Measurements from ENCODE around the gene IFI6.

IFI6 gene

DNA sequence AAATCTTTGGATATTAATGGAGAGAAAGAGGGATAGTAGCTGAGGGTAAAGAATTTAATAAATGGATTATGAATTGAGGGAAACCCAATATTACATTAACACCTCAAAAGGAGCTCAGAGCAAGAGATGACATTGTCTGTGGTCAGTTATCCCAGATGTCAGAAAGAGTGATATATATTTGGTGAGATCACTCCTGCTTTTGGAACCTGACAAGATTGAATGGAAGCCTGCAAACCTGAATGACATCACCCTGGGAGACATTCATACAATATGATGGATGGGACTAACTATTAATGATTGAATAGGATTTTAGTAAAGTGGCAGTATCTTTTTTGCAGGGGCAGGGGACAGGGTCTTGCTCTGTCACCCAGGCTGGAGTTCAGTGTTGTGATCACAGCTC is 6.8 kb upstream of the IFI6 start:
- H4K20me1 ChIP-seq (ENCODE audit: control insufficient read depth, insufficient read depth, low read depth, low read length), result no peaks in the 10 kb centered on the region
- no peaks in the 10 kb centered on the region for H3K4me1 ChIP-seq (ENCODE audit: control insufficient read depth, low read length)
- H3K4me2 ChIP-seq (ENCODE audit: low read length), result no peak overlapping the region
- H3K36me3 ChIP-seq (ENCODE audit: control insufficient read depth, low read length), result no peaks in the 10 kb centered on the region
- H3K9me2 ChIP-seq (replicated peaks; ENCODE audit: control insufficient read depth, low read length), result no peaks in the 10 kb centered on the region
- no peak overlapping the region for H3K4me3 ChIP-seq (ENCODE audit: low read length)
- no peak overlapping the region for H3K27ac ChIP-seq (ENCODE audit: low read depth, low read length)
- TF ChIP-seq, protein P1, sequence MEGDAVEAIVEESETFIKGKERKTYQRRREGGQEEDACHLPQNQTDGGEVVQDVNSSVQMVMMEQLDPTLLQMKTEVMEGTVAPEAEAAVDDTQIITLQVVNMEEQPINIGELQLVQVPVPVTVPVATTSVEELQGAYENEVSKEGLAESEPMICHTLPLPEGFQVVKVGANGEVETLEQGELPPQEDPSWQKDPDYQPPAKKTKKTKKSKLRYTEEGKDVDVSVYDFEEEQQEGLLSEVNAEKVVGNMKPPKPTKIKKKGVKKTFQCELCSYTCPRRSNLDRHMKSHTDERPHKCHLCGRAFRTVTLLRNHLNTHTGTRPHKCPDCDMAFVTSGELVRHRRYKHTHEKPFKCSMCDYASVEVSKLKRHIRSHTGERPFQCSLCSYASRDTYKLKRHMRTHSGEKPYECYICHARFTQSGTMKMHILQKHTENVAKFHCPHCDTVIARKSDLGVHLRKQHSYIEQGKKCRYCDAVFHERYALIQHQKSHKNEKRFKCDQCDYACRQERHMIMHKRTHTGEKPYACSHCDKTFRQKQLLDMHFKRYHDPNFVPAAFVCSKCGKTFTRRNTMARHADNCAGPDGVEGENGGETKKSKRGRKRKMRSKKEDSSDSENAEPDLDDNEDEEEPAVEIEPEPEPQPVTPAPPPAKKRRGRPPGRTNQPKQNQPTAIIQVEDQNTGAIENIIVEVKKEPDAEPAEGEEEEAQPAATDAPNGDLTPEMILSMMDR (IDR thresholded peaks at IDR 0.05; ENCODE audit: low read depth, low read length, poor library complexity, severe bottlenecking), result no peak
- TF ChIP-seq EZH2phosphoT487 (IDR thresholded peaks at IDR 0.05; ENCODE audit: borderline replicate concordance, low read length), result no peak
- H3K27me3 ChIP-seq (ENCODE audit: control insufficient read depth, low read length), result no peaks in the 10 kb centered on the region
- H3K79me2 ChIP-seq (ENCODE audit: control insufficient read depth, low read length), result no peaks in the 10 kb centered on the region
- H3K9me3 ChIP-seq (ENCODE audit: control insufficient read depth, insufficient read depth, low read length), result peaks cover 21% of the 10 kb centered on the region
- no peaks in the 10 kb centered on the region for H3F3A ChIP-seq (ENCODE audit: control insufficient read depth, insufficient read depth)

DNA sequence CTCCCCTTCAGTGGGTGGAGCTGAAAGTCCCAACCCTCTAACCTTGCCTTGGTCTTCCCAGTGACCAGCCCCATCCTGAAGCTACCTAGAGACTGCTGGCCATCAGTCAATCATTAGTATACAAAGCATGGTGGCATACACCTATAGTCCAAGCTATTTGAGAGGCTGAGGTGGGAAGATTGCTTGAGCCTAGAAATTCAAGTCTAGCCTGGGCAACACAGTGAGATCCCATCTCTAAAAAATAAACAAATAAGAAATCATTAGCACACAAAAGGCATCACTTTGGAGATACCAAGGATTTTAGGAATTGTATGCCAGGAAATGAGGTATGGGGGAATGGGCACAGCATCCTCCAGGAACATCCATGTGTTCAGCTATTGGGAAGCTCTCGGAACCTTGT is 4.4 kb upstream of the IFI6 start:
- peaks cover 11% of the 10 kb centered on the region for H3K9me3 ChIP-seq (ENCODE audit: control insufficient read depth, insufficient read depth, low read length)
- no peak overlapping the region for H3K4me3 ChIP-seq (ENCODE audit: low read length)
- no peak overlapping the region for H3K27ac ChIP-seq (ENCODE audit: low read depth, low read length)
- no peaks in the 10 kb centered on the region for H3K27me3 ChIP-seq (ENCODE audit: control insufficient read depth, low read length)
- no peaks in the 10 kb centered on the region for H3K79me2 ChIP-seq (ENCODE audit: control insufficient read depth, low read length)
- peaks cover 14% of the 10 kb centered on the region for H3K4me1 ChIP-seq (ENCODE audit: control insufficient read depth, low read length)
- H3K4me2 ChIP-seq (ENCODE audit: low read length), result no peak overlapping the region
- no peaks in the 10 kb centered on the region for H4K20me1 ChIP-seq (ENCODE audit: control insufficient read depth, insufficient read depth, low read depth, low read length)
- no peaks in the 10 kb centered on the region for H3K36me3 ChIP-seq (ENCODE audit: control insufficient read depth, low read length)
- H3F3A ChIP-seq (ENCODE audit: control insufficient read depth, insufficient read depth), result no peaks in the 10 kb centered on the region
- TF ChIP-seq EZH2phosphoT487 (IDR thresholded peaks at IDR 0.05; ENCODE audit: borderline replicate concordance, low read length), result no peak
- TF ChIP-seq, protein P1 (IDR thresholded peaks at IDR 0.05; ENCODE audit: low read depth, low read length, poor library complexity, severe bottlenecking), result no peak
- no peaks in the 10 kb centered on the region for H3K9me2 ChIP-seq (replicated peaks; ENCODE audit: control insufficient read depth, low read length)

DNA sequence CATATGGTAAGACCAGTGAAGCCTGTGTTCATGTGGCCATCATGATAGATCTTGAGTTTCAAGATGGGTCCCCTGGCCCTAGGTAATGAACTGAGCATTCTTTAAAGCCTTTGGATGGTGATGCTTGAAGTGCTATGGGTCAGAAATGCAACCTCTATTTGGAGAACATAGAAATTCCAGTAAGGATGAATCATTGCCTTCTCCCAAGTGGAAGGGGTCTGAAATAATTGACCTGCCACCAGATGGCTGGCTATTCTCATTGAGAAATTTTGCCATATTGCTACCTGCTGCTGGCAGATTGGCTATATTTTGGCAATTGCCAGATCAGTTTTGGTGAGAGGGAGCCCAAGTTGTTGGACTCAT is 739 bp upstream of the IFI6 start:
- Histone ChIP-seq H3K27ac (ENCODE audit: low read depth, low read length) (no peak overlapping the region), H4K20me1 (ENCODE audit: control insufficient read depth, insufficient read depth, low read depth, low read length) (no peaks in the 10 kb centered on the region), H3K36me3 (ENCODE audit: control insufficient read depth, low read length) (no peaks in the 10 kb centered on the region), H3K4me1 (ENCODE audit: control insufficient read depth, low read length) (peaks cover 20% of the 10 kb centered on the region), H3K27me3 (ENCODE audit: control insufficient read depth, low read length) (peaks cover 4% of the 10 kb centered on the region), H3K4me2 (ENCODE audit: low read length) (peak overlapping the region; percentile 66), H3K9me3 (ENCODE audit: control insufficient read depth, insufficient read depth, low read length) (no peaks in the 10 kb centered on the region), H3K4me3 (ENCODE audit: low read length) (peak overlapping the region; percentile 64), H3K79me2 (ENCODE audit: control insufficient read depth, low read length) (no peaks in the 10 kb centered on the region), H3K9me2 (replicated peaks; ENCODE audit: control insufficient read depth, low read length) (no peaks in the 10 kb centered on the region), H3F3A (ENCODE audit: control insufficient read depth, insufficient read depth) (no peaks in the 10 kb centered on the region)
- TF ChIP-seq, protein P1 (IDR thresholded peaks at IDR 0.05; ENCODE audit: low read depth, low read length, poor library complexity, severe bottlenecking), result no peak
- no peak for TF ChIP-seq EZH2phosphoT487 (IDR thresholded peaks at IDR 0.05; ENCODE audit: borderline replicate concordance, low read length)

DNA sequence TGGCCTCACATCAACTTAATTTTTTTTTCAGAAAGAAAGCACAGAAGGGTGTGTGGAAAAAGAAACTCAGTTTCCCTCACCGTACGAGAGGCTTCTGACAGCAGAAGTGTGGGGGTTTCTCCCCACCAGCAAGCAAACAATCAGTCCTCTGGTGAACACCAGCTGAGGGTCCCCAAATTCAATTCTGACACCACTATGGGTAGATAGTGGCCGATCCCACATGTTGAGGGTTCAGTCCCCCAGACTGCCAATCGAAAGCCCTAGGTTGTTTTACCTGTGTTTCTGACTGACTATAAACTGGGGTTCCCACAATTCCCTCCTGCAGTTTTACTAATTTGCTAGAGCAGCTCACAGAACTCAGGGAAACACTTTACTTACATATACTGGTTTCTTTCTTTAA is 2.1 kb downstream of the IFI6 start:
- peak overlapping the region; percentile 70; the same call in 1 of the 2 replicates for H3K4me2 ChIP-seq (ENCODE audit: low read length)
- TF ChIP-seq, protein P1 (IDR thresholded peaks at IDR 0.05; ENCODE audit: low read depth, low read length, poor library complexity, severe bottlenecking), result no peak
- no peak for TF ChIP-seq EZH2phosphoT487 (IDR thresholded peaks at IDR 0.05; ENCODE audit: borderline replicate concordance, low read length)

More for the DNA sequence above, 2.1 kb downstream of the IFI6 start:
- Histone ChIP-seq H3F3A (ENCODE audit: control insufficient read depth, insufficient read depth) (no peaks in the 10 kb centered on the region), H3K9me2 (replicated peaks; ENCODE audit: control insufficient read depth, low read length) (no peaks in the 10 kb centered on the region), H3K27ac (ENCODE audit: low read depth, low read length) (no peak overlapping the region), H4K20me1 (ENCODE audit: control insufficient read depth, insufficient read depth, low read depth, low read length) (no peaks in the 10 kb centered on the region), H3K79me2 (ENCODE audit: control insufficient read depth, low read length) (no peaks in the 10 kb centered on the region), H3K27me3 (ENCODE audit: control insufficient read depth, low read length) (peaks cover 4% of the 10 kb centered on the region), H3K4me1 (ENCODE audit: control insufficient read depth, low read length) (peaks cover 20% of the 10 kb centered on the region), H3K9me3 (ENCODE audit: control insufficient read depth, insufficient read depth, low read length) (no peaks in the 10 kb centered on the region), H3K36me3 (ENCODE audit: control insufficient read depth, low read length) (no peaks in the 10 kb centered on the region), H3K4me3 (ENCODE audit: low read length) (no peak overlapping the region)

All from DOHH2 (cell line).